Brain microvascular endothelial cell (primary cell): ENCODE data around the gene GNAT1.
A peak's percentile ranks its signal among the peaks of the same experiment; 100 is the strongest.

ENCODE experiments used
- DNase-seq: peaks from one replicate; pipeline ENCODE4 v3.0.0-alpha.2; 2020
- H3K27ac ChIP-seq: fragments of 250-450 bp; sonication (Bioruptor Pico); 2 replicates; pipeline ENCODE4 v1.5.1; 2020; ENCODE audit warnings: mild to moderate bottlenecking, moderate library complexity
- H3K27me3 ChIP-seq: fragments of 250-450 bp; sonication (Bioruptor Pico); replicated peaks from 2 replicates; pipeline ENCODE4 v1.5.1; 2020; ENCODE audit warnings: mild to moderate bottlenecking
- H3K36me3 ChIP-seq: fragments of 250-450 bp; sonication (Bioruptor Pico); replicated peaks from 2 replicates; pipeline ENCODE4 v1.5.1; 2020; ENCODE audit warnings: mild to moderate bottlenecking
- H3K4me3 ChIP-seq: 2 replicates; pipeline ENCODE4 v1.5.1; 2011; ENCODE audit warnings: low read depth, mild to moderate bottlenecking, control low read depth, low read length, moderate library complexity
- CTCF ChIP-seq: IDR thresholded peaks from 2 replicates; pipeline ENCODE4 v1.5.1; 2011; ENCODE audit warnings: low read depth, mild to moderate bottlenecking, moderate library complexity, low read length, control low read depth, inconsistent platforms; ENCODE audit errors: missing control alignments
- in situ Hi-C: cut with HindIII; loops from 2 replicates; pipeline ENCODE4 v1.10.0; 2017; ENCODE audit warnings: low sequenced_read_pairs, low pct_ligation_motif_present

GNAT1 gene

GRCh38 chr3:50192124-50192523, 714 bp downstream of the GNAT1 start:
- Histone ChIP-seq H3K27ac (no peak overlapping the region), H3K4me3 (no peak overlapping the region), H3K36me3 (no peaks in the 10 kb centered on the region), H3K27me3 (peaks cover 11% of the 10 kb centered on the region)
- in situ Hi-C loops = no loop called here
- no peak for TF ChIP-seq CTCF
- DNase-seq = no peak

DNA sequence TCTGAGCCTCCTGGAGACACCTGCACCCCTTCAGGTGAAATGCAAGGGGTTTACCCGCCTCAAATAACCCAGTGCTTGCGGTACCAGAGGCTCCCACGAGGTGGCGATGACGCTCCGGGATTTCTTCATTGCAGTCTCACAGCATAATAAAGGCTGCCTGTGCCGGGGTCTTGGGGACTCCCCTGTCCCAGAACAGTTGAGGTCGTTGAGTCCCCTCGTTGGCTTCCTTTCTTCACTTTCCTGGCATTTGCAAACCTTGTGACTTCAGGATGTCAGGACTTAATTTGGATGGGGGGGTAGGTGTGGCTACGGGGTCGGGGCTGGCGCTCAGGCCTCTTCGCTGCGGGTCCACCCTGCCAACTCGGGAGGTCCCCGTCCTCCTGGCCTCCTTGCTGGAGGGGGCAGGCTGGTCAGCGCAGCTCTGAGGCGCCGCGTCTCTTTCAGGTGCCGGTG, 1.3 kb downstream of the GNAT1 start:
- in situ Hi-C loops = no loop called here
- no peaks in the 10 kb centered on the region for H3K36me3 ChIP-seq
- DNase-seq = peak; percentile 48
- no peak overlapping the region for H3K27ac ChIP-seq
- H3K4me3 ChIP-seq = no peak overlapping the region
- peaks cover 11% of the 10 kb centered on the region for H3K27me3 ChIP-seq
- TF ChIP-seq CTCF = peak; percentile 94

GRCh38 chr3:50193286-50193685, 1.9 kb downstream of the GNAT1 start:
- no peak for TF ChIP-seq CTCF
- DNase-seq = no peak
- peaks cover 11% of the 10 kb centered on the region for H3K27me3 ChIP-seq
- no peak overlapping the region for H3K4me3 ChIP-seq
- H3K36me3 ChIP-seq = no peaks in the 10 kb centered on the region
- H3K27ac ChIP-seq = no peak overlapping the region
- in situ Hi-C loops = no loop called here

- Histone ChIP-seq H3K27ac (no peak overlapping the region), H3K27me3 (peaks cover 11% of the 10 kb centered on the region), H3K36me3 (no peaks in the 10 kb centered on the region), H3K4me3 (no peak overlapping the region)
- no peak for DNase-seq
- in situ Hi-C loops = no loop called here
- TF ChIP-seq CTCF = no peak
These were observed 2.3 kb downstream of the GNAT1 start for GRCh38 chr3:50193746-50194127.

- TF ChIP-seq CTCF = peak; percentile 72
- DNase-seq = peak; percentile 18
- no peak overlapping the region for H3K4me3 ChIP-seq
- no peaks in the 10 kb centered on the region for H3K36me3 ChIP-seq
- no peak overlapping the region for H3K27ac ChIP-seq
- in situ Hi-C loops = no loop called here
- peaks cover 11% of the 10 kb centered on the region for H3K27me3 ChIP-seq
These were observed 2.9 kb downstream of the GNAT1 start for GRCh38 chr3:50194128-50194902.
